Activated T-helper 17 cell treated with anti-CD3 and anti-CD28 coated beads, Interleukin-2, amount 50 U/mL, for 72 hours (primary cell): Measurements from ENCODE around the gene UBXN6. TPM values are rescaled to one million over a fixed set of nuclear protein-coding genes. Genes with fewer than 3 reads are reported as not detected.

Experiments used
- ATAC-seq: fragments of 150-1000 bp; cut with Tn5 transposase; replicated peaks from 2 replicates; pipeline ENCODE4 v1.10.0; 2021; ENCODE audit warnings: mild to moderate bottlenecking, moderate library complexity
- H3K27ac Mint-ChIP-seq: one replicate; pipeline ENCODE4 v1.8.0; 2022; ENCODE audit warnings: mixed read lengths
- H3K27me3 Mint-ChIP-seq: one replicate; pipeline ENCODE4 v1.8.0; 2022; ENCODE audit warnings: mixed read lengths
- H3K36me3 Mint-ChIP-seq: one replicate; pipeline ENCODE4 v1.8.0; 2022; ENCODE audit warnings: low read depth, mild to moderate bottlenecking, mixed read lengths
- H3K4me1 Mint-ChIP-seq: one replicate; pipeline ENCODE4 v1.8.0; 2022; ENCODE audit warnings: mixed read lengths
- H3K4me3 Mint-ChIP-seq: one replicate; pipeline ENCODE4 v1.8.0; 2022; ENCODE audit warnings: mild to moderate bottlenecking, mixed read lengths
- H3K9me3 Mint-ChIP-seq: one replicate; pipeline ENCODE4 v1.8.0; 2022; ENCODE audit warnings: mixed read lengths
- total RNA-seq, 2 donors: library from RNA; stranded (reverse); gene quantifications; one replicate each; pipeline ENCODE4 v1.2.3, GENCODE V29; 2022

UBXN6 gene
- total RNA-seq, 2 donors from 2014 or later: 37.4 to 40.1 TPM

- Mint-ChIP-seq H3K4me1 (no peaks in the 10 kb centered on the region), H3K4me3 (no peak overlapping the region), H3K36me3 (peaks cover 40% of the 10 kb centered on the region), H3K27me3 (no peaks in the 10 kb centered on the region), H3K9me3 (no peaks in the 10 kb centered on the region), H3K27ac (no peak overlapping the region)
- no peak for ATAC-seq
Observed at GRCh38 chr19:4443966-4444764, 13.4 kb downstream of the UBXN6 start.

- H3K27me3 Mint-ChIP-seq: no peaks in the 10 kb centered on the region
Observed at GRCh38 chr19:4443188-4443587, 14.4 kb downstream of the UBXN6 start.

GRCh38 chr19:4442819-4443146, 14.8 kb downstream of the UBXN6 start:
- Mint-ChIP-seq H3K27ac (no peak overlapping the region), H3K27me3 (no peaks in the 10 kb centered on the region)

More at GRCh38 chr19:4443188-4443587, 14.4 kb downstream of the UBXN6 start:
- no peaks in the 10 kb centered on the region for H3K4me1 Mint-ChIP-seq
- no peak for ATAC-seq
- H3K4me3 Mint-ChIP-seq: no peak overlapping the region
- H3K9me3 Mint-ChIP-seq: no peaks in the 10 kb centered on the region
- peaks cover 40% of the 10 kb centered on the region for H3K36me3 Mint-ChIP-seq
- H3K27ac Mint-ChIP-seq: no peak overlapping the region

GRCh38 chr19:4441994-4442818, 15.4 kb downstream of the UBXN6 start:
- no peaks in the 10 kb centered on the region for H3K9me3 Mint-ChIP-seq
- no peak overlapping the region for H3K4me3 Mint-ChIP-seq
- H3K27ac Mint-ChIP-seq: peak overlapping the region; percentile 80
- H3K27me3 Mint-ChIP-seq: no peaks in the 10 kb centered on the region
- ATAC-seq: no peak
- H3K36me3 Mint-ChIP-seq: peaks cover 45% of the 10 kb centered on the region
- no peaks in the 10 kb centered on the region for H3K4me1 Mint-ChIP-seq

More at GRCh38 chr19:4442819-4443146, 14.8 kb downstream of the UBXN6 start:
- Mint-ChIP-seq H3K4me1 (no peaks in the 10 kb centered on the region), H3K4me3 (no peak overlapping the region), H3K9me3 (no peaks in the 10 kb centered on the region), H3K36me3 (peaks cover 43% of the 10 kb centered on the region)
- ATAC-seq: no peak

GRCh38 chr19:4439243-4439642, 18.4 kb downstream of the UBXN6 start:
- Mint-ChIP-seq H3K27ac (no peak overlapping the region), H3K36me3 (peaks cover 56% of the 10 kb centered on the region), H3K9me3 (no peaks in the 10 kb centered on the region), H3K27me3 (no peaks in the 10 kb centered on the region), H3K4me1 (no peaks in the 10 kb centered on the region), H3K4me3 (no peak overlapping the region)
- ATAC-seq: no peak

GRCh38 chr19:4437103-4437502, 20.5 kb downstream of the UBXN6 start:
- Mint-ChIP-seq H3K36me3 (peaks cover 72% of the 10 kb centered on the region), H3K9me3 (no peaks in the 10 kb centered on the region), H3K27me3 (no peaks in the 10 kb centered on the region), H3K4me3 (no peak overlapping the region), H3K27ac (no peak overlapping the region), H3K4me1 (no peaks in the 10 kb centered on the region)
- no peak for ATAC-seq

GRCh38 chr19:4436231-4436630, 21.4 kb downstream of the UBXN6 start:
- Mint-ChIP-seq H3K27ac (no peak overlapping the region), H3K36me3 (peaks cover 78% of the 10 kb centered on the region), H3K9me3 (no peaks in the 10 kb centered on the region), H3K4me3 (no peak overlapping the region), H3K27me3 (no peaks in the 10 kb centered on the region), H3K4me1 (no peaks in the 10 kb centered on the region)
- ATAC-seq: no peak

- H3K27me3 Mint-ChIP-seq: no peaks in the 10 kb centered on the region
- no peak for ATAC-seq
- no peaks in the 10 kb centered on the region for H3K4me1 Mint-ChIP-seq
Observed at GRCh38 chr19:4434391-4434790, 23.2 kb downstream of the UBXN6 start.

GRCh38 chr19:4432918-4433506, 24.6 kb downstream of the UBXN6 start:
- ATAC-seq: no peak
- no peaks in the 10 kb centered on the region for H3K9me3 Mint-ChIP-seq
- H3K36me3 Mint-ChIP-seq: peaks cover 81% of the 10 kb centered on the region
- H3K27ac Mint-ChIP-seq: no peak overlapping the region
- no peaks in the 10 kb centered on the region for H3K27me3 Mint-ChIP-seq
- H3K4me3 Mint-ChIP-seq: no peak overlapping the region
- no peaks in the 10 kb centered on the region for H3K4me1 Mint-ChIP-seq

More at GRCh38 chr19:4434391-4434790, 23.2 kb downstream of the UBXN6 start:
- Mint-ChIP-seq H3K9me3 (no peaks in the 10 kb centered on the region), H3K27ac (no peak overlapping the region), H3K36me3 (peaks cover 82% of the 10 kb centered on the region), H3K4me3 (no peak overlapping the region)

- Mint-ChIP-seq H3K36me3 (peaks cover 77% of the 10 kb centered on the region), H3K27me3 (no peaks in the 10 kb centered on the region), H3K27ac (no peak overlapping the region), H3K9me3 (no peaks in the 10 kb centered on the region), H3K4me1 (no peaks in the 10 kb centered on the region), H3K4me3 (no peak overlapping the region)
- no peak for ATAC-seq
Observed at GRCh38 chr19:4431808-4432674, 25.6 kb downstream of the UBXN6 start.

GRCh38 chr19:4431296-4431695, 26.3 kb downstream of the UBXN6 start:
- no peak for ATAC-seq
- Mint-ChIP-seq H3K4me1 (no peaks in the 10 kb centered on the region), H3K27ac (no peak overlapping the region), H3K4me3 (no peak overlapping the region), H3K9me3 (no peaks in the 10 kb centered on the region), H3K27me3 (no peaks in the 10 kb centered on the region), H3K36me3 (peaks cover 82% of the 10 kb centered on the region)

- Mint-ChIP-seq H3K27ac (no peak overlapping the region), H3K36me3 (peaks cover 87% of the 10 kb centered on the region), H3K9me3 (no peaks in the 10 kb centered on the region), H3K4me1 (no peaks in the 10 kb centered on the region), H3K4me3 (no peak overlapping the region), H3K27me3 (no peaks in the 10 kb centered on the region)
- ATAC-seq: no peak
Observed at GRCh38 chr19:4430760-4431159, 26.8 kb downstream of the UBXN6 start.

- H3K9me3 Mint-ChIP-seq: no peaks in the 10 kb centered on the region
- no peaks in the 10 kb centered on the region for H3K4me1 Mint-ChIP-seq
- ATAC-seq: no peak
- H3K27me3 Mint-ChIP-seq: no peaks in the 10 kb centered on the region
- H3K4me3 Mint-ChIP-seq: no peak overlapping the region
- no peak overlapping the region for H3K27ac Mint-ChIP-seq
- H3K36me3 Mint-ChIP-seq: peaks cover 87% of the 10 kb centered on the region
Observed at GRCh38 chr19:4429771-4430171, 27.8 kb downstream of the UBXN6 start.

GRCh38 chr19:4429256-4429655, 28.3 kb downstream of the UBXN6 start:
- Mint-ChIP-seq H3K9me3 (no peaks in the 10 kb centered on the region), H3K27me3 (no peaks in the 10 kb centered on the region), H3K27ac (no peak overlapping the region), H3K36me3 (peaks cover 87% of the 10 kb centered on the region), H3K4me1 (no peaks in the 10 kb centered on the region), H3K4me3 (no peak overlapping the region)
- no peak for ATAC-seq
